PC-3 (cell line): Measurements from ENCODE around the gene IPP. TPM values are rescaled to one million over a fixed set of nuclear protein-coding genes. Genes with fewer than 3 reads are reported as not detected.

Experiments used
- ATAC-seq: fragments of 200-7000 bp; cut with Tn5 transposase; 2 replicates; pipeline ENCODE4 v1.9.1; 2020; ENCODE audit warnings: mild to moderate bottlenecking, moderate library complexity
- BruUV-seq: library from RNA; stranded (reverse); fragments of 400-500 nt; replicated peaks from 2 replicates; lab custom pipeline; 2021; lab: Mats Ljungman, UMichigan
- CTCF ChIA-PET: fragments of 300-600 bp; sonication (Branson Sonifier 250); formaldehyde crosslinking; loops from one replicate; lab custom pipeline; 2022; ENCODE audit warnings: antibody characterized with exemption; lab: Charles Lee
- POLR2A ChIA-PET: fragments of 300-600 bp; sonication (Branson Sonifier 250); formaldehyde crosslinking; loops from one replicate; lab custom pipeline; 2022; ENCODE audit warnings: antibody characterized with exemption; ENCODE audit not compliant: unreplicated experiment; lab: Charles Lee
- DNase-seq: peaks from one replicate; pipeline ENCODE4 v3.0.0-alpha.2; 2015
- H2AFZ ChIP-seq: fragments of 300-600 bp; sonication (generic); 2 replicates; pipeline ENCODE4 v1.6.0; 2016; ENCODE audit warnings: antibody characterized with exemption, low read length
- H3F3A ChIP-seq: fragments of 300-600 bp; sonication (generic); one replicate; pipeline ENCODE4 v1.6.0; 2017; ENCODE audit warnings: antibody characterized with exemption, low read length, control low read depth, mild to moderate bottlenecking; ENCODE audit not compliant: unreplicated experiment
- H3K27ac ChIP-seq: fragments of 300-600 bp; sonication (generic); 2 replicates; pipeline ENCODE4 v1.5.1; 2016; ENCODE audit warnings: mild to moderate bottlenecking, low read length
- H3K27me3 ChIP-seq: fragments of 300-600 bp; sonication (generic); 2 replicates; pipeline ENCODE4 v1.6.1; 2016; ENCODE audit warnings: low read length, mixed read lengths
- H3K36me3 ChIP-seq: fragments of 300-600 bp; sonication (generic); 2 replicates; pipeline ENCODE4 v1.6.1; 2016; ENCODE audit warnings: low read depth, mixed run types, low read length, mixed read lengths
- H3K4me1 ChIP-seq: fragments of 300-600 bp; sonication (generic); 2 replicates; pipeline ENCODE4 v1.5.1; 2016; ENCODE audit warnings: low read length; ENCODE audit not compliant: insufficient read depth
- H3K4me2 ChIP-seq: fragments of 300-600 bp; sonication (generic); 2 replicates; pipeline ENCODE4 v1.6.0; 2016; ENCODE audit warnings: low read length
- H3K4me3 ChIP-seq: fragments of 300-600 bp; sonication (generic); 2 replicates; pipeline ENCODE4 v1.5.1; 2016; ENCODE audit warnings: mild to moderate bottlenecking, low read length, mixed read lengths
- H3K79me2 ChIP-seq: fragments of 300-600 bp; sonication (generic); 2 replicates; pipeline ENCODE4 v1.6.1; 2017; ENCODE audit warnings: low read length, mixed read lengths
- H3K9ac ChIP-seq: fragments of 300-600 bp; sonication (generic); 2 replicates; pipeline ENCODE4 v1.6.0; 2016; ENCODE audit warnings: mild to moderate bottlenecking, low read length
- H3K9me2 ChIP-seq: fragments of 300-600 bp; sonication (generic); replicated peaks from 2 replicates; pipeline ENCODE4 v1.6.1; 2016; ENCODE audit warnings: mixed run types, low read length, mixed read lengths
- H3K9me3 ChIP-seq: fragments of 300-600 bp; sonication (generic); 2 replicates; pipeline ENCODE4 v1.6.1; 2016; ENCODE audit warnings: low read length, mixed read lengths
- H4K20me1 ChIP-seq: fragments of 300-600 bp; sonication (generic); 2 replicates; pipeline ENCODE4 v1.6.1; 2016; ENCODE audit warnings: low read length, mixed read lengths
- CTCF ChIP-seq: fragments of 300-600 bp; sonication (generic); conservative IDR thresholded peaks from 2 replicates; pipeline ENCODE4 v1.5.1; 2017; ENCODE audit warnings: antibody characterized with exemption, low read depth, mild to moderate bottlenecking, low read length
- EZH2 ChIP-seq: fragments of 300-600 bp; sonication (generic); IDR thresholded peaks from one replicate; pipeline ENCODE4 v1.6.1; 2017; ENCODE audit warnings: antibody characterized with exemption, mild to moderate bottlenecking, low read length; ENCODE audit not compliant: unreplicated experiment
- EZH2phosphoT487 ChIP-seq: fragments of 300-600 bp; sonication (generic); IDR thresholded peaks from 2 replicates; pipeline ENCODE4 v1.6.1; 2018; ENCODE audit warnings: mild to moderate bottlenecking, antibody characterized with exemption, low read length, borderline replicate concordance
- intact Hi-C: fragments of 100-400 bp; cut with micrococcal nuclease; formaldehyde crosslinking; loops from 2 replicates; pipeline ENCODE4 v1.9.0; 2023
- total RNA-seq: library from RNA; depleted of rRNA; stranded (reverse); fragments of >200 nt; gene quantifications from 2 replicates; pipeline ENCODE4 v1.2.3, GENCODE V29; 2014

Gene IPP
- total RNA-seq, 1 experiment from 2014 or later: 6.6 TPM

- ChIA-PET POLR2A (no interaction called here), CTCF (no interaction called here)
- intact Hi-C loops: no loop called here
- no peaks in the 10 kb centered on the region for H3F3A ChIP-seq
- TF ChIP-seq CTCF: no peak
- no peak for TF ChIP-seq EZH2
- TF ChIP-seq EZH2phosphoT487: no peak
- no peak overlapping the region for H3K9ac ChIP-seq
- H3K4me2 ChIP-seq: no peak overlapping the region
- H3K4me3 ChIP-seq: no peak overlapping the region
- no peaks in the 10 kb centered on the region for H3K4me1 ChIP-seq
- H3K9me2 ChIP-seq: no peaks in the 10 kb centered on the region
- BruUV-seq: no TSS peak
- H3K79me2 ChIP-seq: no peaks in the 10 kb centered on the region
- DNase-seq (no peak), ATAC-seq (no peak)
- no peaks in the 10 kb centered on the region for H3K36me3 ChIP-seq
- H3K9me3 ChIP-seq: no peaks in the 10 kb centered on the region
- no peak overlapping the region for H3K27ac ChIP-seq
- H2AFZ ChIP-seq: no peak overlapping the region
- no peaks in the 10 kb centered on the region for H4K20me1 ChIP-seq
- no peaks in the 10 kb centered on the region for H3K27me3 ChIP-seq
Measured at GRCh38 chr1:45789601-45790000, 39.1 kb upstream of the IPP start.

- Histone ChIP-seq H3K27me3 (no peaks in the 10 kb centered on the region), H4K20me1 (no peaks in the 10 kb centered on the region), H2AFZ (no peak overlapping the region), H3K79me2 (no peaks in the 10 kb centered on the region), H3K9ac (no peak overlapping the region), H3K27ac (no peak overlapping the region), H3K9me2 (no peaks in the 10 kb centered on the region), H3K4me1 (no peaks in the 10 kb centered on the region), H3F3A (no peaks in the 10 kb centered on the region), H3K36me3 (no peaks in the 10 kb centered on the region), H3K4me3 (no peak overlapping the region), H3K9me3 (no peaks in the 10 kb centered on the region), H3K4me2 (no peak overlapping the region)
- TF ChIP-seq EZH2: no peak
- TF ChIP-seq EZH2phosphoT487: no peak
- no peak for TF ChIP-seq CTCF
- intact Hi-C loops: no loop called here
- no peak for ATAC-seq
- ChIA-PET CTCF (no interaction called here), POLR2A (no interaction called here)
- DNase-seq: no peak
- BruUV-seq: no TSS peak
Measured at GRCh38 chr1:45787905-45788304, 37.5 kb upstream of the IPP start.

- H4K20me1 ChIP-seq: no peaks in the 10 kb centered on the region
- no peak overlapping the region for H3K9ac ChIP-seq
- no peaks in the 10 kb centered on the region for H3K36me3 ChIP-seq
- no peak overlapping the region for H2AFZ ChIP-seq
- no peaks in the 10 kb centered on the region for H3K9me3 ChIP-seq
- H3K27me3 ChIP-seq: no peaks in the 10 kb centered on the region
- H3K27ac ChIP-seq: no peak overlapping the region
- intact Hi-C loops: no loop called here
- no peaks in the 10 kb centered on the region for H3K9me2 ChIP-seq
- no peak overlapping the region for H3K4me3 ChIP-seq
- TF ChIP-seq EZH2: no peak
- no peak overlapping the region for H3K4me2 ChIP-seq
- ChIA-PET POLR2A (no interaction called here), CTCF (no interaction called here)
- DNase-seq: no peak
- ATAC-seq: no peak
- no TSS peak for BruUV-seq
- H3K79me2 ChIP-seq: no peaks in the 10 kb centered on the region
- no peaks in the 10 kb centered on the region for H3K4me1 ChIP-seq
- no peaks in the 10 kb centered on the region for H3F3A ChIP-seq
Measured at GRCh38 chr1:45785583-45785982, 35.1 kb upstream of the IPP start.
